ENCODE results near the gene UBTD2. TPM values are rescaled to one million over a fixed set of nuclear protein-coding genes. Genes with fewer than 3 reads are reported as not detected.
A peak's percentile ranks its signal among the peaks of the same experiment; 100 is the strongest.

The UBTD2 gene
- total and polyA plus RNA-seq, 2 of the 4 experiments (the other 2 are of a cell fraction): 11.2 to 20.6 TPM

DNA sequence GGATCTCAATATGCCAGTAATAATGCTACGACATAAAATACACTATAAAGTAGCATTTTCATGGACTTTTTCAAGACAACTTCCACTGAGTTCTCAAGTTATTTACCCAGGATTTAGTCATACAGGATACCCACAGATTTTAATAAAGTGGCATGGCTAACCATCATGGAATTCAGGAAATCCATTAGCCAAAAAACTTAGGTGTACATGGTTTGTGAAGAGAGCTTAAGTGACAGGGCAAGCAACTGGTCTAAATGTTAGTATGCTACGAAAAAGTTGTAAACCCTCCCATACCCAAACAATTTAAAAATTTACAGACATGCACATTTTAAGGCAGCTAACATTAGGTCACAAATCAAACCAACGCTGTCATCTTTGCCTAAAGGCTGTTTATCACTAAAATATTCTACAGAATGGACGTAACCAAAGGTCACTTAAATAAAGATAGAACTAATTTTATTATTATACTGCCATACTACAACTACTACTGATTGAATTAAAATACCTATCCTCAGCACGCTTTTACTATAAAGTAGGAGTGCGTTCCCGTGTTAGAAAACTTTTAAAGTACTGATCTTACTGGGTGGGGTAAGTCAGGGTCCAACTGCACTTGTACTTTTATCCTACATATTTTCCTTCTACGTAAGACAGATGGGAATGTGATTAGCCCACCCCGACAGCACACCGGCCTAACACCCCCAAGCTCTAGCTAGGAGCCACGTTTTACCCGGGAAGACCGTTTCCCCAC is 1.1 kb downstream of the UBTD2 start:
- H3K9me3 ChIP-seq (ENCODE audit: control insufficient read depth, insufficient read depth, low read length): no peaks in the 10 kb centered on the region
- in situ Hi-C loops (cut with MboI; ENCODE audit: low sequenced_read_pairs): loop anchor here (10.0 to 25.0 kb wide), 2 partner anchors 178 to 870 kb away; partner anchors contain the start of gene FGF18
- no peak overlapping the region for H4K5ac ChIP-seq (ENCODE audit: low read depth, low read length)
- H2BK20ac ChIP-seq (ENCODE audit: low read depth, low read length): no peak overlapping the region
- intact Hi-C loops (cut with micrococcal nuclease): loop anchor here (2.0 to 5.0 kb wide), 5 partner anchors 75 to 660 kb away; partner anchors contain the start of gene STK10
- peaks cover 13 to 45% of the 10 kb centered on the region in 2 experiments for H3K79me1 ChIP-seq (ENCODE audit: low read depth in 1 of 2, low read length in 2 of 2)
- 0 out of 2 replicates have a peak overlapping the region, but pooled peaks have one; percentile 24 for H3K56ac ChIP-seq (ENCODE audit: extremely low read depth, insufficient read depth, low read length)
- H3K14ac ChIP-seq (replicated peaks; ENCODE audit: low read depth, low read length): peak overlapping the region; percentile 82; the same call in 1 of the 2 replicates
- peaks cover 3% of the 10 kb centered on the region for H3K4me1 ChIP-seq (ENCODE audit: control insufficient read depth, insufficient read depth, low read length)
- H2BK15ac ChIP-seq (ENCODE audit: low read depth, low read length): peak overlapping the region; percentile 61; the same call in 1 of the 3 replicates
- no peaks in the 10 kb centered on the region for H3K36me3 ChIP-seq (ENCODE audit: control insufficient read depth, insufficient read depth, low read length)
- peaks cover 7% of the 10 kb centered on the region; the same call in 1 of the 2 replicates for H3K9me1 ChIP-seq (ENCODE audit: insufficient read depth, low read length)
- dilution Hi-C loops (cut with HindIII; ENCODE audit: low sequenced_read_pairs, unreplicated experiment): no loop called here
- 0% methylated on average over 1 of the region's 13 CpGs; no CpG with 5 or more reads in 1 of the 2 experiments for WGBS, 2 experiments (ENCODE audit: extremely low coverage in 2 of 2, insufficient read length in 1 of 2)
- ChIA-PET POLR2A (ENCODE audit: unreplicated experiment) (interaction anchor here (0.7 to 1.0 kb wide), 2 partner anchors 9 to 170 kb away, joined by 3 read pairs; no protein-coding TSS in a partner anchor), CTCF (interaction anchor here (0.6 to 2.4 kb wide), 8 partner anchors 11 to 119 kb away, joined by 3 to 6 read pairs (median 3); partner anchors contain the start of gene STK10)
- peak overlapping the region; percentile 65 for H3K4ac ChIP-seq (ENCODE audit: low read depth, low read length)
- peaks cover 55% of the 10 kb centered on the region for H4K20me1 ChIP-seq (ENCODE audit: insufficient read depth, low read length)
- TSS peak; percentile 24 for BruUV-seq (replicated peaks)
- H3K27ac ChIP-seq (ENCODE audit: insufficient read depth, low read length): peak overlapping the region; percentile 64
- peak overlapping the region; percentile 6; the same call in 1 of the 2 replicates for H4K91ac ChIP-seq (ENCODE audit: insufficient read depth, low read depth, low read length)
- H3K4me3 ChIP-seq (ENCODE audit: insufficient read depth, low read depth, low read length): peak overlapping the region; percentile 85
- H2AFZ ChIP-seq (replicated peaks; ENCODE audit: low read length, poor library complexity): peak overlapping the region; percentile 89
- TF ChIP-seq MAFK (IDR thresholded peaks at IDR 0.05; ENCODE audit: low read depth, low read length) (no peak), BHLHE40 (IDR thresholded peaks at IDR 0.05; ENCODE audit: low read depth, low read length) (no peak)
- H3K18ac ChIP-seq (ENCODE audit: low read depth, low read length): peak overlapping the region; percentile 42; the same call in 1 of the 2 replicates
- H4K8ac ChIP-seq (ENCODE audit: low read depth in 2 of 2, low read length in 2 of 2): peak overlapping the region; percentile 26 to 43; a peak in 1 of 4 replicates
- H3K4me2 ChIP-seq (ENCODE audit: low read depth, low read length): peak overlapping the region; percentile 97
- no peak for ATAC-seq (ENCODE audit: low read depth)
- DNase-seq: peak; percentile 33
- H2BK5ac ChIP-seq (ENCODE audit: low read depth, low read length, poor library complexity, severe bottlenecking): peak overlapping the region; percentile 75
- H2AK9ac ChIP-seq (replicated peaks; ENCODE audit: low read depth, low read length, poor library complexity): peak overlapping the region; percentile 80
- H2BK120ac ChIP-seq (ENCODE audit: low read depth, low read length): no peak overlapping the region
- peak overlapping the region; percentile 80 for H3K23ac ChIP-seq (ENCODE audit: low read depth, low read length)
- no peak overlapping the region; the same call in 1 of the 2 replicates for H2AK5ac ChIP-seq (ENCODE audit: low read depth, low read length)
- no peaks in the 10 kb centered on the region for H3K27me3 ChIP-seq (ENCODE audit: control insufficient read depth, insufficient read depth, low read length)
- peak overlapping the region; percentile 89 for H3K9ac ChIP-seq (ENCODE audit: low read depth, low read length)
